ENCODE measurements around the gene CELF4. TPM values are rescaled to one million over a fixed set of nuclear protein-coding genes. Genes with fewer than 3 reads are reported as not detected.

The CELF4 gene
- total RNA-seq, 1 donor from 2014 or later = 0.44 TPM

- no peak for TF ChIP-seq CTCF (IDR thresholded peaks at IDR 0.05; ENCODE audit: unreplicated experiment)
- peaks cover 5% of the 10 kb centered on the region for H3K4me1 Mint-ChIP-seq (ENCODE audit: unreplicated experiment)
- no peaks in the 10 kb centered on the region for H3K9me3 Mint-ChIP-seq (ENCODE audit: unreplicated experiment)
- no peak overlapping the region for H3K27ac Mint-ChIP-seq (ENCODE audit: unreplicated experiment)
- DNase-seq (ENCODE audit: low spot score) = no peak
- peaks cover 6% of the 10 kb centered on the region for H3K27me3 Mint-ChIP-seq (ENCODE audit: unreplicated experiment)
- no peaks in the 10 kb centered on the region for H3K36me3 Mint-ChIP-seq (ENCODE audit: low read depth, unreplicated experiment)
- H3K4me3 Mint-ChIP-seq (ENCODE audit: unreplicated experiment) = no peak overlapping the region
These were observed 109.2 kb downstream of the CELF4 start for GRCh38 chr18:37456395-37456794.

DNA sequence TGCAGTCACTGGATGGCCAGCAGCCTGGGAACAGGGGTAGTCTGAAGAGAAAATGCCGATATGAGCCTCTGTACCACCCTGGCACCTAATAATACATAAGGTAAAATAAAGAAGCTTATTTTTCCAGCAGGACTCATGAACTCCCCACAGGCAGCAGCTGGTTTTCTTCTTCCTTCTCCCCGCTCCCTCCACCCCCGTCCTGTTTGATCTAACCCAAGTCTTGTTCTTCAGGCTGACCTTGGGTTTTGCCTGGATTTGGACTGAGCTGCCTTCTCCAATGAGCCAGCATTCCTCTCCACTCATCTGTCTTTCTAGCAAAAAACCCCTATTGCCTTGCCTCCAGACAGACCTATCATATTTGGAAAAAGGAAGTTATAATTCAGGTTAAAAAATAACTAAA is 111.8 kb downstream of the CELF4 start:
- DNase-seq (ENCODE audit: low spot score) = no peak
- Mint-ChIP-seq H3K9me3 (ENCODE audit: unreplicated experiment) (no peaks in the 10 kb centered on the region), H3K4me1 (ENCODE audit: unreplicated experiment) (peaks cover 12% of the 10 kb centered on the region), H3K27me3 (ENCODE audit: unreplicated experiment) (peaks cover 9% of the 10 kb centered on the region), H3K36me3 (ENCODE audit: low read depth, unreplicated experiment) (no peaks in the 10 kb centered on the region), H3K27ac (ENCODE audit: unreplicated experiment) (no peak overlapping the region), H3K4me3 (ENCODE audit: unreplicated experiment) (no peak overlapping the region)
- no peak for TF ChIP-seq CTCF (IDR thresholded peaks at IDR 0.05; ENCODE audit: unreplicated experiment)

- Mint-ChIP-seq H3K4me1 (ENCODE audit: unreplicated experiment) (peaks cover 12% of the 10 kb centered on the region), H3K27me3 (ENCODE audit: unreplicated experiment) (peaks cover 10% of the 10 kb centered on the region), H3K36me3 (ENCODE audit: low read depth, unreplicated experiment) (no peaks in the 10 kb centered on the region), H3K9me3 (ENCODE audit: unreplicated experiment) (no peaks in the 10 kb centered on the region), H3K27ac (ENCODE audit: unreplicated experiment) (no peak overlapping the region), H3K4me3 (ENCODE audit: unreplicated experiment) (no peak overlapping the region)
- no peak for TF ChIP-seq CTCF (IDR thresholded peaks at IDR 0.05; ENCODE audit: unreplicated experiment)
- DNase-seq (ENCODE audit: low spot score) = no peak
These were observed 112.8 kb downstream of the CELF4 start for GRCh38 chr18:37452682-37453385.

GRCh38 chr18:37452015-37452414 is 113.6 kb downstream of the CELF4 start:
- Mint-ChIP-seq H3K27me3 (ENCODE audit: unreplicated experiment) (peaks cover 9% of the 10 kb centered on the region), H3K4me1 (ENCODE audit: unreplicated experiment) (peaks cover 7% of the 10 kb centered on the region), H3K4me3 (ENCODE audit: unreplicated experiment) (no peak overlapping the region), H3K27ac (ENCODE audit: unreplicated experiment) (no peak overlapping the region), H3K9me3 (ENCODE audit: unreplicated experiment) (no peaks in the 10 kb centered on the region), H3K36me3 (ENCODE audit: low read depth, unreplicated experiment) (no peaks in the 10 kb centered on the region)
- TF ChIP-seq CTCF (IDR thresholded peaks at IDR 0.05; ENCODE audit: unreplicated experiment) = no peak
- DNase-seq (ENCODE audit: low spot score) = no peak

- no peaks in the 10 kb centered on the region for H3K36me3 Mint-ChIP-seq (ENCODE audit: low read depth, unreplicated experiment)
- no peak overlapping the region for H3K4me3 Mint-ChIP-seq (ENCODE audit: unreplicated experiment)
- no peak overlapping the region for H3K27ac Mint-ChIP-seq (ENCODE audit: unreplicated experiment)
These were observed 114.3 kb downstream of the CELF4 start for GRCh38 chr18:37451239-37451825.

More at GRCh38 chr18:37451239-37451825, 114.3 kb downstream of the CELF4 start:
- TF ChIP-seq CTCF (IDR thresholded peaks at IDR 0.05; ENCODE audit: unreplicated experiment) = no peak
- H3K27me3 Mint-ChIP-seq (ENCODE audit: unreplicated experiment) = peaks cover 12% of the 10 kb centered on the region
- H3K9me3 Mint-ChIP-seq (ENCODE audit: unreplicated experiment) = no peaks in the 10 kb centered on the region
- no peak for DNase-seq (ENCODE audit: low spot score)
- H3K4me1 Mint-ChIP-seq (ENCODE audit: unreplicated experiment) = peaks cover 7% of the 10 kb centered on the region

Data from endothelial cell (in vitro differentiated cells).